Kidney capillary endothelial cell (primary cell): ENCODE data around the gene TMEM258.

Source experiments
- DNase-seq: peaks from one replicate; pipeline ENCODE4 v3.0.0-alpha.2; 2018; ENCODE audit warnings: low spot score

TMEM258 gene

GRCh38 chr11:61739966-61740365, 52.4 kb downstream of the TMEM258 start:
- no peak for DNase-seq

DNA sequence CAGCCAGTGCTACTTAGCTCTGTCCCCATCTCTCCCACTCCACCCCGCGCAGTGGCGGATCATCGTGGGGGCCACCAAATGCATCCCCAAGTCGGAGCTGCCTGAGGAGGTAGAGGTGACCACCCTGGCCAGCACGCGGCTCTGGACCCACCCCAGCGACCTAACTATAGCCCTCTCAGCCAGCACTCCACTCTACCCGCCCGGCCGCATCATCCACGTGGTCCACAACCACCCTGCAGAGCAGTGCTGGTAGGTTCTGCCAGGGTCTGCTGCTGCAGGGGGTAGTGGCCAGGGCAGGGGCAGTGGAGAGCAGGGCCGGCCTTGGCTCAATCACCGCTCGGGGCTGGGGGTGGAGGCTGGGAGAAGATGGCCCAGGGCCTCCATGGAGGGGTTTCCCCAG, 53.0 kb downstream of the TMEM258 start:
- DNase-seq: no peak
